Measurements from ENCODE around the gene LYSMD2. TPM values are rescaled to one million over a fixed set of nuclear protein-coding genes. Genes with fewer than 3 reads are reported as not detected.

Gene LYSMD2
- total RNA-seq, 2 experiments from 2014 or later: 17.4 TPM

DNA sequence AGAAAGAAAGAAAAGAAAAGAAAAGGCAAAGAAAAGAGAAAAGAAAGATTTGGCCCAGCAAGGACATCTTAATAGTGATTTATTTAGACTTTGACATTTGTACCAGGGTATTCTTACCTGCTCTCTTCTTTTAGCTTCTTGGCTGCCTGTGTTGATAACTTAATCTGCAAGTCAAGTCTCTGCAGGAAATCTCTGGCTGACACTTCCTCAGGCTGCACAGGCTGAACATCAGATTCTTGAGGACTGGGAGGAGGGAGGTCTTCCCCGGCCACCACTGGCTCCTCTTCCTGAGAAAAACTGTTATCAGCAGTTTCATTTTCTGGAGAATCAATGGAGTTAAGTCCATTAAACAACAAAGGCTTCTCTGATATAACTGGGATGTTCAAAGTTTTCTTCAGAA, 12.8 kb downstream of the LYSMD2 start:
- no peak overlapping the region for H3K4me3 ChIP-seq (ENCODE audit: low read length)
- no peak for ATAC-seq (ENCODE audit: poor library complexity)
- intact Hi-C loops (cut with DNase I, micrococcal nuclease): no loop called here
- H3K4me1 Mint-ChIP-seq (ENCODE audit: low read depth): peaks cover 48% of the 10 kb centered on the region
- H3K4me3 Mint-ChIP-seq: no peak overlapping the region
- no peak for DNase-seq
- H3K27me3 Mint-ChIP-seq: no peaks in the 10 kb centered on the region
- POLR2A ChIA-PET: interaction anchor here (2.6 kb wide), 1 partner anchor 13 kb away, joined by 14 read pairs; the partner anchor contains the start of gene LYSMD2
- no peaks in the 10 kb centered on the region for H3K9me3 ChIP-seq (ENCODE audit: control insufficient read depth in 1 of 2, insufficient read depth in 1 of 2, low read length in 2 of 2)
- peaks cover 19% of the 10 kb centered on the region for H3K4me1 ChIP-seq (ENCODE audit: insufficient read depth, low read length)
- no peaks in the 10 kb centered on the region for H3K27me3 ChIP-seq (ENCODE audit: control insufficient read depth in 1 of 2, insufficient read depth in 2 of 2, low read length in 2 of 2)
- H3K9me3 Mint-ChIP-seq: no peaks in the 10 kb centered on the region
- H3K36me3 ChIP-seq (ENCODE audit: insufficient read depth, low read length): peaks cover 34% of the 10 kb centered on the region
- TF ChIP-seq, protein P1, sequence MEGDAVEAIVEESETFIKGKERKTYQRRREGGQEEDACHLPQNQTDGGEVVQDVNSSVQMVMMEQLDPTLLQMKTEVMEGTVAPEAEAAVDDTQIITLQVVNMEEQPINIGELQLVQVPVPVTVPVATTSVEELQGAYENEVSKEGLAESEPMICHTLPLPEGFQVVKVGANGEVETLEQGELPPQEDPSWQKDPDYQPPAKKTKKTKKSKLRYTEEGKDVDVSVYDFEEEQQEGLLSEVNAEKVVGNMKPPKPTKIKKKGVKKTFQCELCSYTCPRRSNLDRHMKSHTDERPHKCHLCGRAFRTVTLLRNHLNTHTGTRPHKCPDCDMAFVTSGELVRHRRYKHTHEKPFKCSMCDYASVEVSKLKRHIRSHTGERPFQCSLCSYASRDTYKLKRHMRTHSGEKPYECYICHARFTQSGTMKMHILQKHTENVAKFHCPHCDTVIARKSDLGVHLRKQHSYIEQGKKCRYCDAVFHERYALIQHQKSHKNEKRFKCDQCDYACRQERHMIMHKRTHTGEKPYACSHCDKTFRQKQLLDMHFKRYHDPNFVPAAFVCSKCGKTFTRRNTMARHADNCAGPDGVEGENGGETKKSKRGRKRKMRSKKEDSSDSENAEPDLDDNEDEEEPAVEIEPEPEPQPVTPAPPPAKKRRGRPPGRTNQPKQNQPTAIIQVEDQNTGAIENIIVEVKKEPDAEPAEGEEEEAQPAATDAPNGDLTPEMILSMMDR (IDR thresholded peaks at IDR 0.05): no peak
- peaks cover 58% of the 10 kb centered on the region for H3K36me3 Mint-ChIP-seq (ENCODE audit: low read depth)
- CTCF ChIA-PET: no interaction called here
- H3K27ac ChIP-seq (ENCODE audit: low read depth in 1 of 2, low read length in 2 of 2): no peak overlapping the region
- peak overlapping the region; percentile 62 for H3K27ac Mint-ChIP-seq

DNA sequence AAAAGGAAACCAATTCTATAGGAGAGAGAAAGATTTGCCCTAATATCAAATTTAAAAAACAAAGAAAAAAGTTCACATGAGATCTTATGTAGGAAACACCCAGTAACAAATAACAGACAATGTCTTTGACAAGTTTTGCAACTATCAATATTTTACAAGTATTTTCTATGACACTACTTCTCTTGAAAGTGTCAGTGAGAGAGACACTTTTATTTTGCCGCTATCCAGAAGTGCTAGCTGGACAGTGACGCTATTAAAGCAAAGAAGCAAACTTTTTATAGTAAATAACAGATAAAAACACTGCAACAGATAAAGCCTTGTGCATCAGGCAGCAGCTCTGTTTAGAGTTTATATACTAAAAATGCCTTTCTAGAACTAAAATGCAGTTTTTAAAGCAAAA, 13.3 kb downstream of the LYSMD2 start:
- intact Hi-C loops (cut with DNase I, micrococcal nuclease): no loop called here

DNA sequence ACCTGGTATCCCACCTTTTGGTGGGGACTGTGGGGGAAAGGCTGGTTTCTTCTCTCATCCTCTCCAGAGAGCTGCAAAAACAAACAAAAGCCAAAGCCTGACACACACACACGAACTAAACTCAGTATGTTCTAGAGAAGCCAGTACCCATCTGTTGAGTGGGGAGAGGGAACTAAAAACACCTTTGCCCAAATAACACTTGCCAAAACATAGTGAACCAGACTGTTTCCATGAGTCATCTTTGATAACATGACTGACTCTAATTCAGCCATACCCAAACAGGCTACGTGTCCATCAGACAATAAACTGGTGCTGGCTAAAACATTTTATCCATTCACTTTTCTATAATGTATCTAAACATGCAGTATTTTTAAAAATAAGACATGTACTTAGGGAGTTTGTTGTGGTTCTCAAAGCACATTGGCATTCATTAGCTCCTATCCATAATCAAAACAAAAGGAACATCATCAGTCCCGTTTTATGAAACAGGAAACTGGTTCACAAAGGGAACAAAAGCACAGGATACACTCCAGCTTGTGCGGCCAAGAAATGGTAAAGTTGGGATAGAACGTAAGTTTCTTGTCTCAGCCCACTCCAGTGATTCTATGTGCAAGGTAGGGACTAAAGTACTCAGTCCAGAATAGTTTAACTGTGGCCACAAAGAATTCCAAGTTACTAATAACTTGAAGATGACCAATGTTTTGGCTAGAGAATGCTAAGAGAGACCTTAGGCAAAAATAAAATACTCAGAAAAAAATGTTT, 16.1 kb downstream of the LYSMD2 start:
- peaks cover 53% of the 10 kb centered on the region for H3K36me3 Mint-ChIP-seq (ENCODE audit: low read depth)
- no peak for ATAC-seq (ENCODE audit: poor library complexity)
- TF ChIP-seq, protein P1 (IDR thresholded peaks at IDR 0.05): no peak
- no peaks in the 10 kb centered on the region for H3K27me3 Mint-ChIP-seq
- Histone ChIP-seq H3K27ac (ENCODE audit: low read depth in 1 of 2, low read length in 2 of 2) (no peak overlapping the region), H3K4me1 (ENCODE audit: insufficient read depth, low read length) (peaks cover 2% of the 10 kb centered on the region), H3K4me3 (ENCODE audit: low read length) (no peak overlapping the region), H3K36me3 (ENCODE audit: insufficient read depth, low read length) (peaks cover 34% of the 10 kb centered on the region), H3K9me3 (ENCODE audit: control insufficient read depth in 1 of 2, insufficient read depth in 1 of 2, low read length in 2 of 2) (no peaks in the 10 kb centered on the region), H3K27me3 (ENCODE audit: control insufficient read depth in 1 of 2, insufficient read depth in 2 of 2, low read length in 2 of 2) (no peaks in the 10 kb centered on the region)
- DNase-seq: no peak
- peaks cover 31% of the 10 kb centered on the region for H3K4me1 Mint-ChIP-seq (ENCODE audit: low read depth)
- intact Hi-C loops (cut with DNase I, micrococcal nuclease): no loop called here
- H3K9me3 Mint-ChIP-seq: no peaks in the 10 kb centered on the region
- ChIA-PET CTCF (interaction anchor here (2.7 kb wide), 1 partner anchor 55 kb away, joined by 9 read pairs; no protein-coding TSS in a partner anchor), POLR2A (no interaction called here)
- H3K27ac Mint-ChIP-seq: peak overlapping the region; percentile 13
- H3K4me3 Mint-ChIP-seq: no peak overlapping the region

More for the DNA sequence above, 13.3 kb downstream of the LYSMD2 start:
- no peaks in the 10 kb centered on the region for H3K9me3 Mint-ChIP-seq
- DNase-seq (no peak), ATAC-seq (ENCODE audit: poor library complexity) (no peak)
- no peaks in the 10 kb centered on the region for H3K27me3 ChIP-seq (ENCODE audit: control insufficient read depth in 1 of 2, insufficient read depth in 2 of 2, low read length in 2 of 2)
- peak overlapping the region; percentile 62 for H3K27ac Mint-ChIP-seq
- ChIA-PET POLR2A (interaction anchor here (1.0 kb wide), 1 partner anchor 13 kb away, joined by 3 read pairs; no protein-coding TSS in a partner anchor), CTCF (no interaction called here)
- H3K4me3 ChIP-seq (ENCODE audit: low read length): no peak overlapping the region
- H3K4me1 ChIP-seq (ENCODE audit: insufficient read depth, low read length): peaks cover 19% of the 10 kb centered on the region
- peaks cover 47% of the 10 kb centered on the region for H3K4me1 Mint-ChIP-seq (ENCODE audit: low read depth)
- no peaks in the 10 kb centered on the region for H3K9me3 ChIP-seq (ENCODE audit: control insufficient read depth in 1 of 2, insufficient read depth in 1 of 2, low read length in 2 of 2)
- H3K27ac ChIP-seq (ENCODE audit: low read depth in 1 of 2, low read length in 2 of 2): no peak overlapping the region
- H3K27me3 Mint-ChIP-seq: no peaks in the 10 kb centered on the region
- no peak overlapping the region for H3K4me3 Mint-ChIP-seq
- TF ChIP-seq, protein P1 (IDR thresholded peaks at IDR 0.05): no peak
- peaks cover 58% of the 10 kb centered on the region for H3K36me3 Mint-ChIP-seq (ENCODE audit: low read depth)
- peaks cover 34% of the 10 kb centered on the region for H3K36me3 ChIP-seq (ENCODE audit: insufficient read depth, low read length)

All from CD4-positive, alpha-beta T cell (primary cell).